Fibroblast of lung (primary cell): Measurements from ENCODE around the gene MMP1. TPM values are rescaled to one million over a fixed set of nuclear protein-coding genes. Genes with fewer than 3 reads are reported as not detected.

Experiments used
- DNase-seq, 2 donors: peaks; one replicate each; pipeline versions ENCODE4 v3.0.0 to v3.0.0-alpha.2; 2010; ENCODE audit warnings: low read depth in 2 of 2
- H2AFZ ChIP-seq: 2 replicates; pipeline ENCODE4 v1.5.1; 2012; ENCODE audit warnings: low read length, control low read depth, inconsistent platforms
- H3K27ac ChIP-seq: 2 replicates; pipeline ENCODE4 v1.5.1; 2011; ENCODE audit warnings: low read length, control low read depth; ENCODE audit not compliant: insufficient read depth
- H3K27me3 ChIP-seq: 2 replicates; pipeline ENCODE4 v1.5.1; 2011; ENCODE audit warnings: mild to moderate bottlenecking, low read length; ENCODE audit not compliant: control insufficient read depth, insufficient read depth
- H3K36me3 ChIP-seq: 2 replicates; pipeline ENCODE4 v1.5.1; 2011; ENCODE audit warnings: low read length; ENCODE audit not compliant: control insufficient read depth, insufficient read depth
- H3K4me1 ChIP-seq: 2 replicates; pipeline ENCODE4 v1.5.1; 2011; ENCODE audit warnings: low read length; ENCODE audit not compliant: control insufficient read depth, insufficient read depth; ENCODE audit errors: extremely low read depth
- H3K4me2 ChIP-seq: 2 replicates; pipeline ENCODE4 v1.5.1; 2011; ENCODE audit warnings: low read length, control low read depth; ENCODE audit not compliant: insufficient read depth; ENCODE audit errors: extremely low read depth
- H3K4me3 ChIP-seq, 4 experiments: fragments of 200-600 bp in 1 of 4; sonication (generic) in 1 of 4; replicated peaks in 1 of 4; 2 replicates each; pipeline ENCODE4 v1.5.1; 2011 to 2016; ENCODE audit warnings: low read length in 4 of 4, low read depth in 3 of 4, mild to moderate bottlenecking in 3 of 4, control low read depth in 2 of 4, inconsistent platforms in 1 of 4, mixed read lengths in 1 of 4; ENCODE audit not compliant: insufficient read depth in 1 of 4; ENCODE audit errors: control extremely low read depth in 1 of 4
- H3K79me2 ChIP-seq: 2 replicates; pipeline ENCODE4 v1.5.1; 2012; ENCODE audit warnings: mild to moderate bottlenecking, low read length, inconsistent platforms; ENCODE audit not compliant: control insufficient read depth, insufficient read depth
- H3K9ac ChIP-seq: 2 replicates; pipeline ENCODE4 v1.5.1; 2011; ENCODE audit warnings: mild to moderate bottlenecking, low read length, control low read depth; ENCODE audit not compliant: insufficient read depth
- H3K9me3 ChIP-seq: 2 replicates; pipeline ENCODE4 v1.5.1; 2012; ENCODE audit warnings: low read depth, low read length; ENCODE audit not compliant: control insufficient read depth, insufficient read depth
- H4K20me1 ChIP-seq: 2 replicates; pipeline ENCODE4 v1.5.1; 2011; ENCODE audit warnings: low read length; ENCODE audit not compliant: control insufficient read depth, insufficient read depth; ENCODE audit errors: extremely low read depth
- CTCF ChIP-seq, 2 donors: IDR thresholded peaks in 1 of 2; conservative IDR thresholded peaks in 1 of 2; 1 replicate in 1 of 2; 2 replicates in 1 of 2; pipeline ENCODE4 v1.5.1; 2011 to 2012; ENCODE audit warnings: low read length in 2 of 2, control low read depth in 1 of 2, inconsistent platforms in 1 of 2, low read depth in 1 of 2, mild to moderate bottlenecking in 1 of 2
- EZH2 ChIP-seq: IDR thresholded peaks from 2 replicates; pipeline ENCODE4 v1.5.1; 2012; ENCODE audit warnings: low read length, control low read depth, mild to moderate bottlenecking; ENCODE audit errors: missing control alignments
- polyA plus RNA-seq, 2 donors: library from polyadenylated mRNA; depleted of rRNA in 1 of 2; stranded (reverse) in 1 of 2; unstranded in 1 of 2; fragments of >200 nt; gene quantifications; 2 replicates each; pipeline ENCODE4 v1.2.1, GENCODE V29; 2011 to 2012; ENCODE audit warnings: missing spikeins in 1 of 2
- total RNA-seq: library from RNA; depleted of rRNA; stranded (reverse); fragments of >200 nt; gene quantifications from 2 replicates; pipeline ENCODE4 v1.2.1, GENCODE V29; 2014

MMP1 gene
- total and polyA plus RNA-seq, 2 donors (not counting 1 experiment from before 2014, with no cell fraction given): 40.5 to 489 TPM

- Histone ChIP-seq H3K9me3 (no peaks in the 10 kb centered on the region), H3K4me1 (no peaks in the 10 kb centered on the region), H3K36me3 (no peaks in the 10 kb centered on the region), H3K27me3 (no peaks in the 10 kb centered on the region), H3K9ac (no peak overlapping the region), H2AFZ (no peak overlapping the region), H3K27ac (no peak overlapping the region), H4K20me1 (no peaks in the 10 kb centered on the region), H3K4me2 (no peak overlapping the region), H3K79me2 (no peaks in the 10 kb centered on the region), H3K4me3 (no peak overlapping the region)
- DNase-seq: no peak
- no peak for TF ChIP-seq EZH2
- TF ChIP-seq CTCF (conservative IDR thresholded peaks at IDR 0.05 in 1 of 2, IDR thresholded peaks at IDR 0.05 in 1 of 2; ENCODE audit: low read depth in 1 of 2, low read length in 2 of 2): no peak
Observed at GRCh38 chr11:102767800-102768199, 30.2 kb downstream of the MMP1 start.

GRCh38 chr11:102763440-102763839, 34.5 kb downstream of the MMP1 start:
- Histone ChIP-seq H3K4me3 (no peak overlapping the region), H3K4me1 (peaks cover 14% of the 10 kb centered on the region), H3K27ac (no peak overlapping the region), H4K20me1 (no peaks in the 10 kb centered on the region), H3K27me3 (no peaks in the 10 kb centered on the region), H2AFZ (no peak overlapping the region), H3K9me3 (no peaks in the 10 kb centered on the region), H3K79me2 (no peaks in the 10 kb centered on the region), H3K9ac (no peak overlapping the region), H3K4me2 (no peak overlapping the region), H3K36me3 (no peaks in the 10 kb centered on the region)
- DNase-seq: peak in 1 of 2 donors; percentile 30
- TF ChIP-seq EZH2 (no peak), CTCF (conservative IDR thresholded peaks at IDR 0.05 in 1 of 2, IDR thresholded peaks at IDR 0.05 in 1 of 2; ENCODE audit: low read depth in 1 of 2, low read length in 2 of 2) (no peak)

- no peak overlapping the region for H3K4me2 ChIP-seq
- H2AFZ ChIP-seq: no peak overlapping the region
- no peak overlapping the region for H3K27ac ChIP-seq
- no peaks in the 10 kb centered on the region for H3K9me3 ChIP-seq
- H4K20me1 ChIP-seq: no peaks in the 10 kb centered on the region
- H3K9ac ChIP-seq: no peak overlapping the region
- no peaks in the 10 kb centered on the region for H3K79me2 ChIP-seq
- TF ChIP-seq EZH2: no peak
- no peak for TF ChIP-seq CTCF (conservative IDR thresholded peaks at IDR 0.05 in 1 of 2, IDR thresholded peaks at IDR 0.05 in 1 of 2; ENCODE audit: low read depth in 1 of 2, low read length in 2 of 2)
- no peak overlapping the region for H3K4me3 ChIP-seq
- H3K36me3 ChIP-seq: no peaks in the 10 kb centered on the region
- DNase-seq: peak; percentile 28 to 84
- no peaks in the 10 kb centered on the region for H3K27me3 ChIP-seq
- H3K4me1 ChIP-seq: peaks cover 16% of the 10 kb centered on the region
Observed at GRCh38 chr11:102762361-102762767, 35.6 kb downstream of the MMP1 start.
